Measurements from ENCODE around the gene PCDHA11.
"Not testable (repeated sequence)": the region's sequence is repeated elsewhere in the genome, so short reads cannot be mapped to it uniquely, and the experiment has no call there.

Gene PCDHA11

GRCh38 chr5:140862441-140863295, 6.1 kb upstream of the PCDHA11 start:
- H3K4me3 ChIP-seq (ENCODE audit: low read depth, low read length): no peak overlapping the region
- no peak for DNase-seq (ENCODE audit: low read depth)
- TF ChIP-seq CTCF (IDR thresholded peaks at IDR 0.05; ENCODE audit: control insufficient read depth, extremely low read depth, insufficient read depth): no peak

GRCh38 chr5:140869555-140869886, 764 bp downstream of the PCDHA11 start:
- TF ChIP-seq CTCF (IDR thresholded peaks at IDR 0.05; ENCODE audit: control insufficient read depth, extremely low read depth, insufficient read depth): peak; percentile 68
- no peak for DNase-seq (ENCODE audit: low read depth)
- H3K4me3 ChIP-seq (ENCODE audit: low read depth, low read length): no peak overlapping the region

- TF ChIP-seq CTCF (IDR thresholded peaks at IDR 0.05; ENCODE audit: control insufficient read depth, extremely low read depth, insufficient read depth): no peak
- H3K4me3 ChIP-seq (ENCODE audit: low read depth, low read length): no peak overlapping the region
- no peak for DNase-seq (ENCODE audit: low read depth)
Observed at GRCh38 chr5:140870221-140871201, 1.8 kb downstream of the PCDHA11 start.

- DNase-seq (ENCODE audit: low read depth): no peak
- no peak within 1 kb of the TSS for H3K4me3 ChIP-seq (ENCODE audit: low read depth, low read length)
- TF ChIP-seq CTCF (IDR thresholded peaks at IDR 0.05; ENCODE audit: control insufficient read depth, extremely low read depth, insufficient read depth): peak; percentile 20; the same call in 1 of the 2 replicates
Observed at GRCh38 chr5:140875085-140876065, 6.6 kb downstream of the PCDHA11 start, which contains the start of gene PCDHA12. Gene PCDHA12, plus strand, starts transcription at chr5:140875308. Its CDS starts 165 bp downstream, at chr5:140875473.

- not testable (repeated sequence) for H3K4me3 ChIP-seq (ENCODE audit: low read depth, low read length); DNase-seq (ENCODE audit: low read depth)
Observed at GRCh38 chr5:140876541-140877261, 7.9 kb downstream of the PCDHA11 start.

GRCh38 chr5:140877262-140877581, 8.5 kb downstream of the PCDHA11 start:
- no peak for TF ChIP-seq CTCF (IDR thresholded peaks at IDR 0.05; ENCODE audit: control insufficient read depth, extremely low read depth, insufficient read depth)
- no peak for DNase-seq (ENCODE audit: low read depth)
- no peak overlapping the region for H3K4me3 ChIP-seq (ENCODE audit: low read depth, low read length)

Data from LNCaP clone FGC (cell line).